SHP77 treated with DMSO at 0.1 percent for 48 hours (cell line): ENCODE results near the gene CNTN4.

Experiments
- DNase-seq: peaks from one replicate; lab custom pipeline; 2025; lab: John Stamatoyannopoulos, UW

CNTN4 gene

DNA sequence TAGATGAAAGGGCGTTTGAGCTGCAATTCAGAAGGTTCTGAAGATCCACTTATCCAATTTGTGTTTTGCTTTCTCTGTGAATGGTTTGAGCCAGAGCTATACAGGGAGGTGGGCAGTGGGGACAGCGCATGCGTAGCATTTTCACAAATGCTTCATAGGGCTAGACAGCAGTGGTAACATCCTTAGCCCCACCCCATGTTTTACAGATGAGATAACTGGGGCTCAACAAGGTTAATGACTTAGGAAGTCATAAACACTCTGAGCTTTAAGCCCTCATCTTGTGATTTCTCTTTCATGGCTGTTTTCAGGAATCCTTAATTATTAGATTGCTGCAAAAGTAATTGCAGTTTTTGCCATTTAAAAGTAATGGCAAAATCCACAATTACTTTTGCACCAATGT, 602.8 kb downstream of the CNTN4 start:
- no peak for DNase-seq

DNA sequence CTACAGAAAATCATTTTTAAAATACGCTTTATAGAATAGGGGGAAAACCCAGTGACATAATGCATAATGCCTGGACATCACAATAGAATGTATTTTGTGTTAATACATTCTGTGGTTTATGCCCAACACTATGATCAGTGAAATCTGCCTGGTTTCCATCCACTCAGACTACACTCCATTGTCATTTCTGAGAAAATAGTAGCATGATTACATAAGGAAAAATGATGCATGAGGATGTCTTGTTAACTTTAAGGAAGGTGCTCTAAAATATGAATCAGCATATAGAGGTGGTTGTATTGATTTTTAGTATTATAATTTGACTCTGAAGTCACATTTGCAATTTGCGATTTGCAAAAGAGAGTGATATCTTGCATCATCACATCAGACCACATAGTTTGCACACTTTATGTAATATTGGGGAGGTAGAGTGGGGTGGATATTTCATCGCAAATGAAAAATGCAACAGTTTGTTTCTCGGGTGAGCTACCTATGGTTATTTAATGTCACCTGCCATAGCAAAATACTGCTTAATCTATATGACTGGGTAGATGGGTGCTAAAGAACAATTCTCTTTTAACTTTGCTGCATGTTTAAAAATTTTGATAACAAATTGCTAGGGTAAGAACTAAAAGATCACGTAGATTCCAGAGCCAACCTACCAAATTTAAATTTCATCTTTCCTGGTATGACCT, 607.6 kb downstream of the CNTN4 start:
- DNase-seq = no peak

DNA sequence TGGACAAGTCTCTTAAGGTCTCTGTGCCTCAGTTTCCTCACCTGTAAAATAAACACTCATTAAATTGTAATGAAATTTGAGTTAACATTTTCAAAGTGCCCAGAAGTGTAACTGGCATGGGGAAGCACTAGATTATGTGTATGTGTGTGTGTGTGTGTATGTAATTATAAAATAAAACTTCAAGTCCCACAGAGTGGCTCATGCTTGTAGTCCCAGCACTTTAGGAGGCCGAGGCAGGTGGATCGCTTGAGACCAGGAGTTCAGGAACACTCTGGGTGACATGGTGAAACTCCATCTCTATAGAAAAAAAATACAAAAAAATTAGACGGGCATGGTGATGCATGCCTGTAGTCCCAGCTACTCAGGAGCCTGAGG, 608.2 kb downstream of the CNTN4 start:
- no peak for DNase-seq

DNA sequence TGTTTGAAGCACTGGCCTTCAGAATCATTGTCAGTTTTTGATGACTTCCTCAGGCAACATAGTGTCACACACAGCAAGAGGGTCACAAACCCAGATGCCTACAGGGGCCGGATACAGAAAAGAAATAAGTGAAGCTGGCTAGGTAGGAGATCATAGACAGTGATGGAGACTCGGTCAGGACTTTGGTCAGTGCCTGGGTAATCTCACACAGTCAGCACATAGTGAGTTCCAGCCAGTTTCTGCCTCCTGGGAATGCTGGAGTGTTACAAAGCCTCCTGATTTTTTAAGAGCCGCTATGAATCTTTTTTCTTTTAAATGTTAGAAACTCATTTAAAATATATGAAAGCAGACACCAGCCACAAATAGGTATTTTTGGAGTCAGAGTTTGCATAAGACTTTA, 612.4 kb downstream of the CNTN4 start:
- no peak for DNase-seq

DNA sequence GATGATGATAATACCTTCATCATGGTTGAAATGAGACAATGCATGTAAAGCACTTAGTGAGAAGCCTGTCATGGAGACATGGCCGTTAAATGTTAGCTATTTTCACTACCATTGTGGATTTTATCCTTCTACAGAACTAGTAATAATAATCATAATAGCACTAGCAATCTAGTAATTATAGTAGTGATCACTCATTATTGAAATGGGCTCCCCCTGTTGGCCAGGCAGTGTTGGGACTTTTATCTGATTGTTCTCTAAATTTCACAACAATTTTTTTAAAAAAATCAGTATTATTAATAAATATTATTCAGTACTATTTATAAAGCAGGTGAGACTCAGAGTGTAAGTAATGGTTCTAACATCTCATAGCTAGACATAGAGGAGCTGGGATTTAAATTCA, 615.3 kb downstream of the CNTN4 start:
- DNase-seq = no peak

DNA sequence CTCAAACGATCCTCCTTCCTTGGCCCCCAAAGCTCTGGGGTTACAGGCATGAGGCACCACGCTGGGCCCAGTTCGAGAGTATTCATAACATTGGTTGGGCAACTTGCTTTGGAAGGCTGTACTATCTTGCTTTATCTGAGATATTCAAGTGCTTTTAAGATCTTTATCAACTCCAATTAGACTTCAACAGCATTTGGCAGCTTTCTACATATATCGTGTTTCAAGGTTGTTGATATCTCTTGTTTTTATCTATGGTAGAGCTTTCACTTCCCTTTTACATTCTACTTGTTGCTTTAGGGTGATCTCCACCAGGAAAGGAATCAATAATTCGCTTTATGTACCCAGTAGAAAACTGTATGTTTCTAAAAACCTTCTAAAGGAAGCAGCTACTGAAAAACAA, 616.2 kb downstream of the CNTN4 start:
- no peak for DNase-seq

DNA sequence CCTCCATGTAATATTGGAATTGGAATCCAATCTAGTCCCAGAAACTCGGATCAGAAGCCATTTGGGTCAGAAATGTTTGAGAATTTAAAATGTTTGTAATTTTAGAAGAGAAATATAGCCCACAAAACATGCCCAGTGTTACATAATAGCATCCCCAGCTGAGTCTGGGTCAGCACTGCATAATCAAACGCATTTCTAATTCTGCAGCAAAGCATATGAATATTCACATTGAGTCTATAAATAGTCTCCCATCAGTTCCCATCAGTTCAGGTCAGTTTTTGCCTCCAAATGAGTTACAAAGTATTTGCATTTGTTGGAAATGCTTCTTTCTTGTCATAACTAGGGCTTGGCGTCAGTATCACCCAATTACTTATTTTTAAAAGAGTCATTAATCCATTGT, 628.4 kb downstream of the CNTN4 start:
- DNase-seq = no peak

DNA sequence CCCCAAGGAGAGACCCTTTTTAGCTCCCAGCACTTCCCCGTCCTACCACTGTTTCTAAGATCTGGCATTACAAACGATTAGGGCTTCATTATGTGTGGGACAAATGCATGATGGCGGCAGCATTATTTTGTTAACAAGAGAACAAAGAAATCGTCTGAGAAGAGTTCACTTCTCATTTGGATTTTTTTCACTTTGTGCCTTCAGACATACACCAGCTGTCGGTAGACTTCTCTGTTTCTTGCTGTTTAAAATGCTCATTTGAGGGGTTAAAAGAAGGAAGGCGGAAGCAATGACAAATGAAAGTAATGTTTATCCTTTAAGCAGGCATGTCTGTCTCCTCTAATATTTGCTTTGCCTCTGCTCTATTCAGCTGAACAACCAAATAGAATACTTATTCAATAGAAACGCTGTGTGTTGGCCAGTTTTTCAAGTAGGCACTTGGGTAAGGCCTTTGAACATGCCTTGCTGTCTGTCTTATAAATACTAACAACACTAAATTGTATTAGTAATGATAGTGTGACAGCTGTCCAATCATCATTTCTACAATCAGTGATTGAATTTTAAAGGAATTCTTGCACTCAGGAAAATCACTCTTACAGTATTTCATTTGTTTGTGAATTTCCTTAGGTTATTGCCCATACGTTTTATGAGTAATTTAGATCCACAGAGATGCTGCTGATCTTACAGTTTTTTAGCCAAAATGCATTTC, 629.1 kb downstream of the CNTN4 start:
- peak; percentile 4 for DNase-seq

DNA sequence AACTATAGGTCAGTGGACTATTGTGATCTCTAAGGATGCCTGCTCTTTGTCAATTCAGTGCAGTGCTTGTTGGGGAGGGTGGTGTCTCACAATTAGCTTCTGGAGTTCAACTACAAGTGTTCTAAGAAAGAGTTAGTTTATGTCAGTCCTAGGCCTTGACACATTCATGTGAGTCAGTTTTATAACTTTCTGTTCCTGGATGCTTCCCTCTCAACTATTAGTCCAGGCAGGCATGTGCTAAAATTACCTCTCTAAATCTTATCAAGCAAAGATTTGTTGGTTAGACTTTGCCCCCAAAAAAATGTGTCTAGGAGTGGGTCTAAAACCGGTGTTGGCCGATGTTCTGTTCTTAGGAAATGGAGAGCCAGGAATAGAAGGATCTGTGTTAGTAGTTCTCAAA, 633.2 kb downstream of the CNTN4 start:
- no peak for DNase-seq

DNA sequence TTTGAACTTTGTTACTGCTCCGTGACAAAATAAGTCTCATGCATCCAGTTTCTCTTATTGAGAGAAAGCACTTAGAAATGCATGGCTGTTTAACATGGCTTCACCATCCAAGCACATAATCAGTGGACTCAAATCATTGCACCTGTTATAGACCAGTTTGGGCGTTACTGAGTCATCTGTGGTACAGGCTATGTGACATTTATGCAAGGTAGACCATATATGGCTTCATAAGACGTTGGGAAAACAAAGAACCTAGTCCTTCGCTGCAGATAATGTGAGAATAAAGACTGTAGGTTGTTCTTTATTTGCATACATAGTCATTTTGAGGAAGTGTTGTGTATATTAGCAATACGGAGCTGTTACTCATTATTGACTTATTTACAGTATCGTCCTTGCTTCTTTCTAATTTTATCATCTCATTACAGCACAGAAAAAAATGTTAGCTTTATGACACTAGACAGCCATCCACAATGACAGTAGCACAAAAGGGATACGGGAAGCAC, 636.8 kb downstream of the CNTN4 start:
- DNase-seq = no peak

DNA sequence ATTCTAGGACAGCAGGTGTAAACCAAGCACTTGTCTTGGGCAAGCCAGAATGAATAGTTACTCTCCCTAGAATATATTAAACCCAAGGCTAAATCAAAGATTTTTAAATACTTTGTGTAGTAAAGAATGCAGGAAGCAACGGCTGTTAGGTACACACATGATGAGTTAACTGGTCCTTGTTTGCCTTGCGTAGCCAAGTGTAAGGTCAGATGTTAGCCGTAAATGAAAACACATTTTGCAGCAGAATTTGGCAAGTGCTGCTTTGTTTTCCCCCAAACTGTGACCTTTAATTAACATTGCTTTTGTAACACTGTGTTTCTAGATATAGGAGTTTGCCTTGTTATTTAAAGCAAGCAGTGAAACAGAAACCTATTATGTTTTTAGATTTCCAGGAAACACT, 642.9 kb downstream of the CNTN4 start:
- no peak for DNase-seq

DNA sequence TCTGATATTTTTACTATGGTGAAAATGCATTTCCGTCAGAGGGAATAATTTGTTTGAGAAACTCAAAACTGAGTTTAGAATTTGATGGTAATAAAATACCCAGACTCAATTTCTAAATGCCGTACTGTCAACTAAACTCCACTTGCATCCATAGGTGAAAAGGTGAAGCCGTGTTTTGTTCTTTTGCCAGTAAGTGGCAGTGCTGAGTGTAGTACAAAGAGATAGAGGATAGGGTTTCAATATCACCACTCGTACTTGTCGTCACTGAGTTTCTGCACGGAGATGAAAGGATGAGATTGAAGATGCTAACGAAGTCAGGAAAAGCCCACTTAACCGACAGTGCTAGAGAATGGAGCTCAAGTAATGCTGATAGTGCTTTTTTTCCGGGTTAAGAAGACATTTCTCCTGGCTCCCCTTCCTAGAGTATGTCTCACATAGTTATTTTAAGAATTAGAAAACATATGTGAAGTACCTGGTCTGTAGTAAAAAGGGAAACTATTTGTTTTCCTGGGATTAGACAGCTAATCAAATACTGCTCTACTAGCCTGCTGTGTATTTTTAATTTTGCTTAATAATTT, 666.4 kb downstream of the CNTN4 start:
- peak; percentile 25 for DNase-seq

DNA sequence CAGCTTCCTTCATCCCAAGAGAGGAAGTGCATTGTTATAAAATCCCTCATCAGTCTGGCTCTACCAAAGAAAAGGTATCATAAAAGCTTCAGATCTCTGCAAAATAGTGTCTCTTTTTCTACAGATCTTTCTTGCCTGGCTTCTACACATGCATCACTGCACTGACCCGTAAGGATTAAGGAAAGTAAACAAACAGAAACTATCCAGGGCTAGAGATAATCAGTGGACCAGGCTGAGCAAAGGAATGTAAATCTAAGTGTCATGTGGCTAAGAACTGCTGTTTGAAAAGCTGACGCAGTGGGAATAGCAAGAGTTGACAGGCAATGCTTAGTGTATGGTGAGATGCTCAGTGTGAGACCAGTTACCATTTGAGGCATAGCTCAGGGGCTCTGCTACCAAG, 671.8 kb downstream of the CNTN4 start:
- no peak for DNase-seq

DNA sequence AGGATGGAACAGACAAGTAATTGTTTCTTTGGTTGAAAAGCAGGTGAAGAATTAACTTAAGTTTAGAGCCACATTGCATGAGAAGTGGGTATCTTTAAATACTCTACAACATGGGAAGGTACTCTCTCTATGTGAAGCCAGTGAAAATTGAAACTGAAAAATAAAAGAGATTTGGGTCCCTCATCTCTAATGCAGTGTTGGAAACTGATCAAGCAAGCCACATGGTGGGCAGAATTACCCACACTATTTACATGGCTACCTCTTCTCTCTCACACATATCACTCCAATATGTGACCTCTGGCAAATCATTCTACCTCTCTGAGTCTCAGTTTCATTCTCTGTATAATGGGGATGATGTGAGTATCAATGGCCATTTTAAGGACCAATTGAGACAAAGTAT, 672.5 kb downstream of the CNTN4 start:
- DNase-seq = no peak

DNA sequence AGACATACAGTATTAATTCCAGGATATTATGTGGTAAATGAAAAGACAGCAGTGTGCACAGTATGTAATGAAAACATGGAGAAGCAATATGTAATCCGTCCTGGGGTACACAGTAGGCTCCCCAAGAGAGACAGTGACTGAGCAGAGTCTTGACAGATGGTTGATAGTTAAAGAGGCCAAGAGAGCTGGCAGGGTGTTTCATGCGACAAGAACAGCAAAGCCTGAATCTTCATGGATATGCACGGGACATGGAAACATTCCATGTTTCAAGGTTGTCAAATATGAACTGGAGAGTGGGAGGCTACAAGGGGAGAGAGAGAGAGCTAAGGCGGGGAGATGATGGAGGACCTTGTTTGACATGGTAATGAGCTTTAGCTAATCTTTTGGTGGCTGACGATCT, 673.1 kb downstream of the CNTN4 start:
- DNase-seq = no peak

DNA sequence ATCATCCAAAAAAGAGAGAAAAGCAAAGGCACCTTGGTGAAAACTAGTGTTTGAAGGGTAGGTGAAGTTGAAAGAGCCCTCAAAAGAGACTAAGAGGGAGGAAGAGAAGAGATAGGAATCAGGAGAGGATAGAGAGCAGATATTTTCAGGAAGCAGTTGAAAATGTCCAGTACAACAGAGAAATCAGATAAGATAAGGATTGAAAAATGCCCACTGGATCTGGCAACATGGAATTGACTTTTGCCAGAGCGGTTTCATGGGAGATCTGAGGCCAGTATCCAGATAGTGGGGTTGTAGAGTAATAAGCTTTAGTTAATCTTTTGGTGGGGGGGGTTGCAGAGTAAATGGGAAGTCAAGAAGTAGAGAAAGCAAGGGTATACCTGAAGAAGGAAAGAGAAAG, 674.1 kb downstream of the CNTN4 start:
- no peak for DNase-seq

DNA sequence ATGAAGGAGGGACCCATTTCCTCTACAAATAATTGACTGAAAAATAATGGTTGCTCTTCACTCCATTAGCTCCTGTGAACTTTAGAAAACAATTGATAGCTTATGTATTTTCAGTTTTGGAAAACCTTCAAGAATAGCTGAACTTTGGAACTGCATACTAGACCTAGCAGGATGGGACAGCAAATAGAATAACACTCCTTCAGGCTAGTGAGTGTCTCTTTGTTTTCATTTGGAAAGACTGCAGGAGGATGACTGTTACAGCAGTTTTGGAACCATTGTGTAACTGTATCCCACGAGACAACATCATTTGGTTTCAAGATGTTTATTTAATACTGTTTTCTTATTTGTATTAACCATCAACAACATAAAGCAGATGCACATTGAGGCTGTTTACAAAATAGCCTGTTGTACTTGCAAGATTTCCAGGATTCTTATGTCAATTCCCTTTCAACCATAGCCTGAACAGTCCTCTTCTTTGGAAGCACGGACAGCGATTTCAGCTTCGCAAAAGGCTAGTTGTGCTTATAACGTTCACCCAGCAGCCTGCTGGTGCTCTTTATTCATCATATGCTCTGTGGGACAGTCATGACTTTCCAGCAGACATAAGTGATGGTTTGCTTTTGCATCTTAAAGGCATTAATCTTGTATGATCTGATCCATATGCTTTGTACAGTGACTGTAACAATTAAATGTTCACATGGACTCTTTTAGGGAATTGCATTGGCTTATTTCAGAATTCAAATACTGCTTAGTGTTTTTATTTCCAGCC, 676.0 kb downstream of the CNTN4 start:
- no peak for DNase-seq

DNA sequence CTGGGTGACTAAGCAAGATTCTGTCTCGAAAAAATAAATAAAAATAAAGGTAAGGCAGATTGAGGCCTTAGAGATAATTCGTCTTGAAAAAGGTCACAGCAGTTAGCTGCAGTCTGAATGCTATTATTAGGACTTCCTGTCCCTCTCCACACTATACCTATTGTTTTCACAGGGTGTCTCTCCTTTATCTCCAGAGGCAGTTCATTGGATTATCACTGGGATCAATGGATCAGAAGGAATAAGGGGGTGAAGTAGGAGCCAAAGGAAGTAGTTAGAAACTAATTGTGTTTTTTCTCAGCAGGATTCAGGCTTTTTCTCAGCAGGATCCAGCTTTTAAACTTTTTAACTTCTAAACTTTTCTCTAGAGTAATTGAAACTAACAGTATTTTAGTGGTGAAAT, 684.6 kb downstream of the CNTN4 start:
- DNase-seq = no peak

DNA sequence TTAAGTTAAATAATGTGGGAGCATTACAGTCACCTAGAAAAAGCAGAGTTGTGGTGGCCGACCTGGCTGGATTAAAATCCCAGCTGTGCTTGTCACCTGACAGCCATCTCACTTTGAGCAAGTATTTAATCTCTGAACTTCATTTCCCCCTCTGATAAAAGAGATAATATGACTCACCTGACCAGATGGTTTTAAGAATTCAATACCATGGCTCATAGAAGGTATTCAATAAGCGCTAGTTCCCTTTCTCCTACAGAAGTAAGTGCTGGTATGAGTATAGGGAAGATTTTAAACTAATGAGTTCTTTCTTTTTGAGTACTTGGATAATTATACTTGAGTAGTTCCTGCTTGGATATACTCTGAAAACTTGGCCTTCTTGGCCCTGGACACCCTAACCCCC, 686.0 kb downstream of the CNTN4 start:
- DNase-seq = no peak

DNA sequence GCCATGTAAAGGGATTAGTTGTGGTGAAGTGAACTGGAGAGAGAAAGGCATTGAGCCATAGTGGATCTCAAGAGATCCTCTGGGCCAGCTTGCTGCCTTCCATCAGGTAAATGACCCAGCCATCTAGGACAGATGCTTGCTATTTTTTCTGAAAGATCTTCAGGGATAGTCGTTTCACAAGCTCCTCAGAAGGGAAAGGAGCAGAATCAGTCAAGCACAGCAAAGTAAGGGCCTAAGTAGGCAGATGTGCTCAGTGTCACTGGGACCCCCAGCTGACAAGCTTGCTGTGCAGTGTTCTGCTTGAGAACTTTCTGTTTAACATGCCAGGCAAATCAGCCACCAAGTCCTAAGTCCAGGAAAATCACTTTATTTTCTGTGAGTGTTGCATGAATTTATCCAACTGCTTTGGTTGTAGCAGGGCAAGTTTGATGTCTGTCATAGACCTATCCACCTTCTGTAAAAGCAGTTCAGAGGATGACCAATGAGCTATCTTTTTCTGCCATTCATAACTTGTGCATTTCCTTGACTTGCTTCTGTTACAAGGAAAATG, 691.7 kb downstream of the CNTN4 start:
- no peak for DNase-seq

DNA sequence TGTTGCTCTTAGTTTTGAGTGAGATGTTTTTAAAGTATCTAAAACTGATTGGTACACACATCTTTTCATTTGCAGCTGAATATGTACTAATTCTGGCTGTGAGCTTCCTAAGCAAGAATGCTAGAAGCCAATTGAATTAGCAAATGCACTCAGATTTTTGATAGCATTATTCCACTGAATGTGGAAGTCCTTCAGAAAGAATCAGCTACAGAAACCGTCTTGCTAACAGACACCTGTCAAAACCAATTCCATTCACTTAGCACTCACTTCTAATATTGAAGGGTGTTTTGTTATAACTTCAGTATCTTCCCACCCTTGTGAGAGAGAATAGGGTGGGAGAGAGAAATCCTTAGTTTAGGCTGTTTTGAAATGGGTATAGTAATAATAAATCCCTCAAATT, 693.8 kb downstream of the CNTN4 start:
- no peak for DNase-seq

DNA sequence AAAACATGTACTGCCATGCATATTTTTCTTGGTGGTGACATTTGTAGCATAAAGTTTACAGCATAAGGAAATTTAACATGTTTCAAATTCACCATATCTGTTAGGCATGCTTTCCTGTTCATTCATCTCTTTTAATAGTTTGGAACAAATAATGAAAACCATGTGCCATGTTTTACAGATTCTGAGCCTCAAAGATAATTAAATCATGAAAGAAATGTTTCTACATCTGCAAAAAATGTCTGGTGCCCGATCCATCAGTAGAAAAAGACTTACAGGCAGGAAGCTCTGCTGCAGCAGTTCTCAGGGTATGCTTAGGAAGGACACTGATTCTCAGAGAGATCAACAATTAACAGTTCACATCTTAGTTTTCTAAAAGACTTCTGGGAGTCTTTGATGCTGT, 695.3 kb downstream of the CNTN4 start:
- DNase-seq = no peak
